RWPE1 (cell line): ENCODE results near the gene NFS1.
"Not testable (repeated sequence)": the region's sequence is repeated elsewhere in the genome, so short reads cannot be mapped to it uniquely, and the experiment has no call there.

Source experiments
- CTCF ChIA-PET: fragments of 350-600 bp; sonication (Branson Sonifier 250); formaldehyde crosslinking; extraction: SDS; loops from one replicate; lab custom pipeline; 2021; lab: Yijun Ruan, JAX
- POLR2A ChIA-PET: fragments of 400-600 bp; formaldehyde crosslinking; extraction: SDS; loops from one replicate; lab custom pipeline; 2020; ENCODE audit warnings: antibody characterized with exemption; ENCODE audit not compliant: low non-redundant PET; lab: Yijun Ruan, JAX
- DNase-seq: peaks from one replicate; pipeline ENCODE4 v3.0.0; 2012; ENCODE audit warnings: low spot score
- H3K27ac ChIP-seq: fragments of 450-650 bp; 2 replicates; pipeline ENCODE4 v1.5.1; 2017
- TF ChIP-seq, protein P1 (sequence below): fragments of 450-650 bp; conservative IDR thresholded peaks from 2 replicates; pipeline ENCODE4 v1.5.1; 2017; ENCODE audit warnings: low read depth, mild to moderate bottlenecking

The NFS1 gene

DNA sequence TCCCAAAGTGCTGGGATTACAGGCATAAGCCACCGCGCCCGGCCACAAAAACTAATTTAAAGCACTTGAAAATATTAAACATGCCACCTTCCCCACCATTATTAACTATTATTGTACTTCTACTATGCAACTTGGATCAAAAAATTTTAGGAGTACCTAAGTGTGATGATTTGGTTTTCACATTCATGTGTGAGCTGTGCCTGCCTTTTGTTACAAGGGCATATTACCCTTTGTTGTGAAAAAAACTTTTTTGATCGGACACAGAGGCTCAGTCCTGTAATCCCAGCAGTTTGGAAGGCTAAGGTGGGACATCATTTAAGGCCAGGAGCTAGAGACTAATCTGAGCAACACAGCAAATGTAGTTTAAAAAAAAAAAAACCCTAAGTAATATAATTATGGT is 17.2 kb upstream of the NFS1 start:
- TF ChIP-seq, protein P1, sequence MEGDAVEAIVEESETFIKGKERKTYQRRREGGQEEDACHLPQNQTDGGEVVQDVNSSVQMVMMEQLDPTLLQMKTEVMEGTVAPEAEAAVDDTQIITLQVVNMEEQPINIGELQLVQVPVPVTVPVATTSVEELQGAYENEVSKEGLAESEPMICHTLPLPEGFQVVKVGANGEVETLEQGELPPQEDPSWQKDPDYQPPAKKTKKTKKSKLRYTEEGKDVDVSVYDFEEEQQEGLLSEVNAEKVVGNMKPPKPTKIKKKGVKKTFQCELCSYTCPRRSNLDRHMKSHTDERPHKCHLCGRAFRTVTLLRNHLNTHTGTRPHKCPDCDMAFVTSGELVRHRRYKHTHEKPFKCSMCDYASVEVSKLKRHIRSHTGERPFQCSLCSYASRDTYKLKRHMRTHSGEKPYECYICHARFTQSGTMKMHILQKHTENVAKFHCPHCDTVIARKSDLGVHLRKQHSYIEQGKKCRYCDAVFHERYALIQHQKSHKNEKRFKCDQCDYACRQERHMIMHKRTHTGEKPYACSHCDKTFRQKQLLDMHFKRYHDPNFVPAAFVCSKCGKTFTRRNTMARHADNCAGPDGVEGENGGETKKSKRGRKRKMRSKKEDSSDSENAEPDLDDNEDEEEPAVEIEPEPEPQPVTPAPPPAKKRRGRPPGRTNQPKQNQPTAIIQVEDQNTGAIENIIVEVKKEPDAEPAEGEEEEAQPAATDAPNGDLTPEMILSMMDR, result no peak
- no peak overlapping the region for H3K27ac ChIP-seq
- POLR2A ChIA-PET, result no interaction called here
- CTCF ChIA-PET, result no interaction called here
- no peak for DNase-seq

DNA sequence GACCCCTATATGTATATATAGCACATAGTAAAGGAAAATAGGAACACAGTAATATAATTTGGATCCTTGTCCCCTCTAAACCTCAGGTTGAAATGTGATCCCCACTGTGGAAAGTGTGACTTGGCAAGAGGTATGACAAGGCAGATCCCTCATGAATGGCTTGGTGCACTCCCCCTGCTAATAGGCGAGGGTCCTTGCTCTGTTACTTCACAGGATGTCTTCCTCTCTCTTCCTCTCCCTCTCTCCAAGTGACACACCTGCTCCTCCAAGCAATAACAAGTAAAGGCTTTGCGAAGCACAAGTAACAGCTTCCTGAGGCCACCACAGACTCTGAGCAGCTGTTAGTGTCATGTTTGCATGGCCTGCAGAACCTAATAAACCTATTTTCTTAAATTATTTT is 16.5 kb upstream of the NFS1 start:
- POLR2A ChIA-PET, result no interaction called here

DNA sequence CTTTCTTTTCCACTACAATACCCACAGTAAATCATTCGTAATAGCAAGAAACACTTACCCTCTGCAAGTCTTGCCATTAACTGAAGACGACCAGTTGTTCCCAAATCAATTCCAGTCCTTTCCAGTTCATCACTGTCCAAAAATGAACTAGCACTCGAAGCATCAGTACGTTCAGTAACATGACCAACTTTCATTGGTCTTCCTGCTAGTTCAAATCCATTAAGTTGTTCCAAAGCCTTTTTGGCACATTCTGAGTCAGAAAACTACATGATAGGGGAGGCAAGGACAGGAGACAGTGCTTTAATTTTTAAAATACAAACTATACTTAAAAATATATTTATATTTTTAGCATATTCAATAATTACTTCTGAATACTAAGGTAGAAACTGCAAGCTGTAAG is 15.0 kb upstream of the NFS1 start:
- H3K27ac ChIP-seq, result no peak overlapping the region
- POLR2A ChIA-PET, result no interaction called here
- CTCF ChIA-PET, result interaction anchor here (0.6 to 0.7 kb wide), 2 partner anchors 10 to 80 kb away, joined by 5 to 7 read pairs; no protein-coding TSS in a partner anchor
- no peak for DNase-seq
- TF ChIP-seq, protein P1, result no peak

More for the DNA sequence above, 16.5 kb upstream of the NFS1 start:
- no peak for DNase-seq
- H3K27ac ChIP-seq, result no peak overlapping the region
- CTCF ChIA-PET, result interaction anchor here (0.6 kb wide), 1 partner anchor 169 kb away, joined by 3 read pairs; no protein-coding TSS in a partner anchor
- TF ChIP-seq, protein P1, result no peak

DNA sequence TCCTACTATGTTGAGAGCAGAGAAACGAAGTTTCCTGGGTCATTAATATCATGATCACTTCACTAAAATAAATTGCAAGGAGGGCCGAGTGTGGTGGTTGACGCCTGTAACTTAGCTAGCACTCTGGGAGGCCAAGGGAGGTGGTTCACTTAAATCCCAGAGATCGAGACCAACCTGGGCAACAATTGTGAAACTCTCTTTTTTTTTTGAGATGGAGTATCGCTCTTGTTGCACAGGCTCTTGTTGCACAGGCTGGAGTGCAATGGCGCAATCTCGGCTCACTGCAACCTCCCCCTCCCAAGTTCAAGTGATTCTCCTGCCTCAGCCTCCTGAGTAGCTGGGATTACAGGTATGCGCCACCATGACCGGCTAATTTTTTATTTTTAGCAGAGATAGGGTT is 14.0 kb upstream of the NFS1 start:
- DNase-seq, H3K27ac ChIP-seq, POLR2A ChIA-PET: not testable (repeated sequence)
- CTCF ChIA-PET, result interaction anchor here (0.6 to 1.2 kb wide), 3 partner anchors 9 to 86 kb away, joined by 3 to 7 read pairs (median 4); no protein-coding TSS in a partner anchor

DNA sequence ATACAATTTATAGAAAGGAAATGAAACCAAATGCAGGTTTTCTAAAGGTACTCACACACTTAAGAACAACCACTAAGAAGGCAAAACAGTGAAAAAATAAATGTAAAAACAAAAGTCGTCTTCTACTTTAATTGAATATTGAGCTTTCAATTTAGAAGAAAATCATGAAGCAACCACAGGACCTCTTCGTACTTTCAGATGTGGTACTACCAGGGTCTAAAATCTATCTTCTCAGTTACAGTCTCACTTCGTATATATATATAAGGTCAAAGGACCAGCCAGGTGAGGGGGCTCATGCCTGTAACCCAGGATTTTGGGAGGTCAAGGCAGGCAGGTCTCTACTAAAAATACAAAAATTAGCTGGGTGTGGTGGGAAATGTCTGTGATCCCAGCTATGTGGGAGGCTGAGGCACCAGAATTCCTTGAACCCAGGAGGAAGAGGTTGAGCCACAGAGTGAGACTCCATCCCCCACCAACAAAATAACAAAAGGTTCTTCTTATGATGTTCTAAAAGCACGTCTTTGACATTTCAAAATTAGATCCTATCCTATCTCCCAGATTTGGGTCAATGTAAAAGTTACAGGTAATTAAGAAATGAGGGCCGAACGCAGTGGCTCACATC is 12.5 kb upstream of the NFS1 start:
- CTCF ChIA-PET, result interaction anchor here (0.6 to 1.2 kb wide), 2 partner anchors 9 to 194 kb away, joined by 3 read pairs; no protein-coding TSS in a partner anchor
- TF ChIP-seq, protein P1, result no peak
- no peak for DNase-seq
- no peak overlapping the region for H3K27ac ChIP-seq
- POLR2A ChIA-PET, result no interaction called here

DNA sequence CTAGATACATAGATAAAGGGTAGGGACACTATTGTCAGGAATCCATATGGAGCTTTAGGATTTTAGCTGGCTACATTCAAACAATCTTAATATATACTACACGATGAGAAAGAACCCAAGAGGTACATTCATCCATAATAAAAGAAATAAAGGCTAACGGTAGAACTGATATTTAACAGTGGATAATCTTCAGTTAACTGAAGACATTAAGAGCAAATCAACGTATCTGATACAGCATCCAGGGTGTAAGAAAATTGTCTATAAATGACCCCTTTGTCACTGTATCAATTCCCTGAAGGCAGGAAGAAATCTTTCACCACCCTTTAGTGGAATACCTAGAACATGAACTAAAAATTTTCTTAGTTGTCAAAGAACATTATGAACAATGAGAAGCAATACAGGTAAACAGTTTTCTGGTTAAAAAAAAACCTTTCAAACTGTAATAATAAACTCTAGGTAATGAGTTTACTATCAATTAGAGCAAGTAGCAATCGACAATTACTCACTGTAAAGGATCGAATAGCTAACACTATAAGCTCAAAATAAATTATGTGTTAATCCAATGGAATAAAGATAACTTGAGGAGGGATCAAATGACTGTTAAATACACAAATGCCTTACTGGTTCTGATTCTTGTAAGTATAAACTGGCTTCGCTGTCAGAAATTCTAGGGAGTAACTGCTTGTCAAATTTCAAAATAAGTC is 11.9 kb upstream of the NFS1 start:
- no peak overlapping the region for H3K27ac ChIP-seq
- ChIA-PET POLR2A (no interaction called here), CTCF (no interaction called here)
- TF ChIP-seq, protein P1, result no peak
- no peak for DNase-seq

DNA sequence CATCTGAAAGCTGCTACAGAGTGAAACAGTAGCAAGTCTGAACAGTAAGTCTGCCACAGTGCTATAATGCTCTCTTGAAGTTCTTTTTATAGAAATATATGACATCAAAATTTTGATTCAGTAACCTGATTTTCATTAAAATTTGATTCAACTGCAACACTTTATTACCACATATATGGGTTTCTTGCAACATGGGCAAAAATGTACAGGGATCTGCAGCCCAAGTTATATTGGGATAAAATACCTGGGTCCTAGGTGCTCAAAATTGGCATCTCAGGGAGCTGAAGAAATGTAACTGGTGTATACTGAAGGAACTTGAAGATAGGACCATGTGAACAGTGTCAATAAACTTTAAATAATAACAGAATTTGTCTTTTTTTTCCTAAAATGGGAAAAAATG is 10.9 kb upstream of the NFS1 start:
- H3K27ac ChIP-seq, result no peak overlapping the region
- POLR2A ChIA-PET, result no interaction called here
- TF ChIP-seq, protein P1, result no peak
- CTCF ChIA-PET, result interaction anchor here (0.6 to 0.7 kb wide), 3 partner anchors 11 to 1171 kb away, joined by 3 read pairs; partner anchors contain the start of genes NFS1 and ROMO1
- no peak for DNase-seq
